Activated gamma-delta T cell treated with Interleukin-2 at 50 U/mL for 16 hours (primary cell): ENCODE data around the gene LRMDA.

Source experiments
- DNase-seq: peaks from one replicate; pipeline ENCODE4 v3.0.0-alpha.2; 2020

LRMDA gene

DNA sequence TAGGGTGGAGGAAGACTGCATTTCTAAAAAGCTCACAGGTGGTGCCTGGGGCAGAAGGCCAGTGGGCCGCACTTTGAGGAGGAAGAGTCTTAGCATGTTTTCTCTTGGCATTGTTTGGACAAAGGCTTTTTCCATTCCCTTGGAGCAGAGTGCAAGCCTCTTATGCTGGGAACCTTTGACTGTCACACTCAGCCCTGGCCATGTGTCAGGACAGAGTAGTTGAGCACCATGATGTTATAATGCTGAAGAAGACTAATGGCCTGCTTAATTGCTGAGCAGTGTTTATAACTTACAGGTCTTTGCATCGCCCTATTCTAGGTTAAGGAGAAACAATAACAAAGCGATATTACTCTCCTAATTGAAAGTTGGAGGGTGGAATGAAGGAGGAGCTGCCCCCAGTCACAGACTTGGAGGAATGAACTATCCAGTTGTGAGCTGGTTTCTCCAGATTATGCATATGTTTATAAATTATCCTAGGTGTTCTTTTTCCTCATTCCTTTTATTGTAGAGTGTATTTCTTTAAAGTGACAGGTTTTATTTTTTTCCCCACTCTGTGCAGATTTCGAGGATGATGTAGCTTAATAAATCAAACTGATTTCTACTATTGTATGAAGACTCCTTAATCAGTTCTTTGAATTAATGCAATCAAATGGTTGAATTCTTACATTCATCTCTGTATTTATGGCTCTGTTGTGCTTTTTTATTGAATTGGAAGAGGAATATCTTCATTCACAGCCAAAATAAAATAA is 767.0 kb downstream of the LRMDA start:
- no peak for DNase-seq

DNA sequence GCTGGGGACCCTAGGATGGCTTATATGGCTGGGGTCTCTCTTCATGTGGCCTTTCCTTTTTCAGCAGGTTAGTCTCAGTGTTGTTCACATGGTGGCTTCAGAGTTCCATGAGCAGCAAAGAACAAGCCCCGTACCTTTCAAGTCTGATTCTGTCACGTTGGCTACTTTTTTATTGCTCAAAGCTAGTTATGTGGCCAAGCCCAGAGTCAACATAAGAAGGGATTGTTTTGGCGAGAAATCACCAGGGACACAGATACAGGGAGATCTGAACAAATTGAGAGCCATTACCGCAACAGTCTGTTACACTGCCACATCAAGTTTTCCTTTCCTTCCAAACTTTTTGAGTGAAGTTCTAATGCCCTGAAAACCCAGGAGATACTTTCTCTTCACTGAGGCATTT is 770.5 kb downstream of the LRMDA start:
- no peak for DNase-seq

DNA sequence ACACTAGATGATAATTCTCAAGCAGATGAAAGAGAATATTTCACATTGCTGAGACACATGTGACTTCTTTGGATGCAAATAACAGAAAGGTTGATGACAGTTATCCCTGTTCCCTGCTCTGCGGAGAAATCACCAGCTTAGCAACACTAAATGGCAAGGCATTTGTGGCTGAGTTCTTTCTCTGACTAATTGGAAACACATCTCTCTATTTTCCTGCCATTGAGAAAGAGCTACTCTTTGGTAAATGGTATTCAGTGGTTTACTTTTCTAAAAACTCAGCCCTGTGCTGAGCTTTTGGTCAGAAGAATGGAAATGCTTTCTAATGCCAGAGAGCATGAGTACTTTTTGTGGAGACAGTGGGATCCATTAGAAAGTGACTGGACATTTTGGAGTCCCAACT is 771.4 kb downstream of the LRMDA start:
- no peak for DNase-seq

DNA sequence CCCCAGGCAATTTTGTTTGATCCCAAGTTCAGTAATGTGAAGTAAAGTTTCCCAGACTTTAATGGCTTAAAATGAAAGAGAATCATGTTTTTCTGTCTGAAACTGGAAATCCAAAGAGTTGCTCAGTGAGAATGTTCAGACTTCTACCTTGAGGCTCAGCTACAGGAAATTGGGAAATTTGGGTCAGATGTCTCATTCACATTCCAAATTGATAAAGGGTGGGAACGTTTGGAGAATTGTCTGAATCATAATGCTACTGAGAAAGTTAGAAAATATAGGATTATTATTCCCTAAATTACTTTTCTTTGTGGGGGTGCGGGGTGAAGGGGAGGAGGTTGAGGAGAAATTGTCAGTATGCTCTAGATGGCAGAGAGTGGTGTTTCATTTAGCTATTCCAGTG is 773.9 kb downstream of the LRMDA start:
- DNase-seq: no peak

GRCh38 chr10:76206797-76207352 is 775.5 kb downstream of the LRMDA start:
- no peak for DNase-seq

- no peak for DNase-seq
These were observed 777.7 kb downstream of the LRMDA start for GRCh38 chr10:76209135-76209534.

- DNase-seq: no peak
These were observed 778.8 kb downstream of the LRMDA start for GRCh38 chr10:76210211-76210610.

GRCh38 chr10:76211691-76212090 is 780.3 kb downstream of the LRMDA start:
- DNase-seq: no peak

GRCh38 chr10:76213876-76214275 is 782.5 kb downstream of the LRMDA start:
- DNase-seq: no peak

DNA sequence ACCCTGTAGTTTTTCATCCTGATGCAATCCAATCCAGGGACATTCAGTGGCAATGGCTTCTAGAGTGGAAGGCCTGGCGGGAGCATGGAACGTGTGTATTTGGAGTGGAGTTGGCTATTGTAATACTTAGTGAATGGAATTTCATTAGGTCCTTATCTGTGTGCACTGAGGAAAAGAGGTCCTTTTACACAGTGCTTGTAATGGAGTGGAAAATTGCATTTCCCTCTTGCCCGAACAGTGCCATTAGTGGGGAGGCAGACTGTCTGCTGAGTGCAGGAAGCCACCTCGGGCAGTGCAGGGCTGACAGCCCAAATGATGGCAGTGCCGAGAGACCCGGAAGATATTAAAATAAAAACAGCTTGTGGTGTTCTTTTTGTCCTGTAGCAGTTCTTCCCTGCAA is 786.6 kb downstream of the LRMDA start:
- no peak for DNase-seq

- no peak for DNase-seq
These were observed 797.9 kb downstream of the LRMDA start for GRCh38 chr10:76229341-76229740.

- no peak for DNase-seq
These were observed 799.5 kb downstream of the LRMDA start for GRCh38 chr10:76230921-76231285.

- DNase-seq: no peak
These were observed 800.0 kb downstream of the LRMDA start for GRCh38 chr10:76231286-76231934.

DNA sequence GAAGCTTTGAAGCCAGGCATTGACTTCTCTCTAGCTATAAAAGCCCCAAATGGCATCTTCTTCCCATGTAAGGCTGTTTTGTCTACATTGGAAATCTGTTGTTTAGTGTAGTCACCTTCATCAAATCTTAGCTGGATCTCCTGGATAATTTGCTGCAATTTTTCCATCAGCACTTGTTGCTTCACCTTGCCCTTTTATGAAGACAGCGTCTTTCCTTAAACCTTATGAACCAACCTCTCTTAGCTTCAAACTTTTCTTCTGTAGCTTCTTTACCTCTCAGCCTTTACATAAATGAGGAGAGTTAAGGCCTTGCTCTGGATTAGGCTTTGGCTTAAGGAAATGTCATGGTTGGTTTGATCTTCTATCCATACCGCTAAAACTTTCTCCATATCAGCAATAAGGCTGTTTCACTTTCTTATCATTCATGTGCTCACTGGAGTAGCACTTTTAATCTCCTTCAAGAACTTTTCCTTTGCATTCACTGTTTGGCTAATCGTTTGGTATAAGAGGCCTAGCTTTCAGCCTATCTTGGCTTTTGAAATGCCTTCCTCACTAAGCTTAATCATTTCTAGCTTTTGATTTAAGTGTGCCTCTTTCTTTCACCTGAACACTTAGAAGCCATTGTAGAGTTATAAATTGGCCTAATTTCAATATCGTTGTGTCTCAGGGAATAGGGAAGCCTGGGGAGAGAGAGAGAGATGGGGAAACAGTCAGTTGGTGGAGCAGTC is 803.2 kb downstream of the LRMDA start:
- no peak for DNase-seq

GRCh38 chr10:76236356-76236755 is 804.9 kb downstream of the LRMDA start:
- no peak for DNase-seq

DNA sequence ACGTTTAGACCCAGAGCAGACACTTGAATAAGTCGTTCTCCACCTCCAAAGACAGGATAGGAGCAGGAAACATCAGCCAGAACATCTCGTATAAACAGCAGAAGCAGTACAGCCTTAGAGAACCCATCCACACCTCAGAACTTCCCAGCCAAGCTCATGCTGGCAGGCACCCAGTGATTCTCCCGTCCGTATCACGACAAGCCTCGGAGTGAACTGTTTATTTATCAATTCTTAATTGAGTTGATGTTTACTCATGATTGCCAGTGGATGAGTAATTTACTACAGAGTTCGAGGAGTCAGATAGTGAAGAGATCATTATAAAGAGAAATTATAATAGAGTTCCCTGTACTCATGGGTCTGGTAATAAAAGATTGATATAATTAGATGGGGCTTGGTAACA is 811.5 kb downstream of the LRMDA start:
- no peak for DNase-seq

DNA sequence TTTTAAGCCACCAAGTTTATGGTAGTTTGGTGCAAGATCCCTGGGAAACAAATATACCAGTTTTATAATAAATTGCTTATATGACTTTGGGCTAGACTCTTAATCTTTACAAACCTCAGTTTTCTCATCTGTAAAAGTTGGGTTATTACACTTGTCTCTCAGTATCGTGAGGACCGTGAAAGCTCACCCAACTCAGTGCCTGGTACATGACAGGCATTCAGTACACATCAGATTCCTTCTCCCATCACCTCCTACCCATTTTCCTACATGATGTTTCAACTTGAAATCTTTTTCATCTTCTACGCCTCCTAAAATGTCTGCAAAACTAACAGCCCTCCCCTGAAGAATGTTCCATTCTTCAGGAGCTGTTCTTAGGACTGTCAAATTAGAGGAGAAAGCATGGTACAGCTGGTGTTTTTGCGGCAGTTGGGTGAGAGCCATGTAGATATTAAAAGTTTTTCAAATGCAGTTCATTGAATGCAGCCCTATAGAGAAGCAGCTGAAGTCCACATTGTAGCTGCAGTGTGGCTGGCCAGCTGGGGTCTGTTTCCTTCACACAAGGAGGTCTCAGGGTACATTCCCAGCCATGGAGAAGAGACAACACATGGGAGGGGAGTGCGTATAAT is 812.8 kb downstream of the LRMDA start:
- no peak for DNase-seq

- no peak for DNase-seq
These were observed 814.6 kb downstream of the LRMDA start for GRCh38 chr10:76245951-76246495.

GRCh38 chr10:76248649-76249200 is 817.3 kb downstream of the LRMDA start:
- DNase-seq: no peak

DNA sequence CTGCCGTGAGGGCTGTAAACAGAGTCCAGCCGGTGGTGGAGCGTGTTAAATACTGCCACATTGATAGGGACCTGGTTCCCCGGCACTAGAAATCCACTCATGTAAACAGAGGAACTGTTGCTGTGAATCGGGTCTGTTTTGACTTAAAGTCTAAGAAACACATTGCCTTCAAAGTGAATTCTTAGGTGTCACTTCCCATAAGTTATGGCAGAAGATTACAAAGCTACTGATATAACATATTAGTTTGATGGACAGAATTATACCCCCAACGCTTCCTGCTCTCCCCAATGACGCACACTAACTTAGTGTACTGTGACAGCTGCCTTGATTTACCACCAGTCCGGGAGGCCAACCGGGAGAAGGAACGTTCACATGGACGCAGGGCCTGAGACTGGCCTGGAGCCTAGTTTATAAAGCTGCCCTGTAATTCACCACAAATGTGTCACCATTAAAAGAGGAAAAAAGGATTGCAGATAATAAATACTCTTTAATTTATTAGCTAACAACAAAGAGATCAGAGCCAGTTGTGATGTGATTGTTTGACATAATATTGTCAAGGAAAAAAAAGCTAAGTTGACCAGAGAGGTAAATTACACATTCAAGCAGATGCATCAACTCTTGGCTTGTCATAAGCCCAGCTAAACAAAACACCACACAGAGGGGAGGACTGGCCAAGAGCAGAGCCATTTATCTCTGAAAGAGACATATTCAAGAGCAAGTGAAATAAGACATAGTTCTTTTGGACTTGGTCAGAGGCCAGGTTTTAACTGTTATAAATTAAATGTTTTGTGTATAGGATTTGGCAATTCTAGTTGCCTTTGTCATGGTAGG is 820.6 kb downstream of the LRMDA start:
- DNase-seq: no peak

GRCh38 chr10:76252733-76253132 is 821.3 kb downstream of the LRMDA start:
- DNase-seq: no peak

DNA sequence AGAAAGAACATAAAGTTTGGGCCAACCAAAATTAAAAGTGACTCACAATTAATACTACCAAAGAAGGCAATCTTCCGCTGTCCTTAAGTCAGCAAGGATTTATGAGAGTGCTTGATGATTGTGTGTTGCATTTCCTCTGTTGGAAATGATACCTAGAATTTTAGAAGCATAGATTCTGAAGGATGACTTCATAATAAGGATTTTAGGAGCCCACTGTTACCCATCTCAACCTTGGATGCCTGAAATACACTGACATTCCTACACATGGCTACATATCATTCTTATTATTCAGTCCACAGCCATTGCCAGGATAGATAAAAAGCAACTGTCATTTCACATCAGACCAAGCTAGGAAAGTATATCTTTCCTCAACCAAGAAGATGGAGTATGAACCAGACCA is 823.8 kb downstream of the LRMDA start:
- DNase-seq: no peak
